Endothelial cell of umbilical vein (primary cell): Measurements from ENCODE around the gene METTL21A. TPM values are rescaled to one million over a fixed set of nuclear protein-coding genes. Genes with fewer than 3 reads are reported as not detected.

Source experiments
- BruUV-seq: library from RNA; stranded (reverse); fragments of 400-500 nt; replicated peaks from 2 replicates; lab custom pipeline; 2021; lab: Mats Ljungman, UMichigan
- CTCF ChIA-PET: fragments of 300-600, 350-600 bp; sonication (Branson Sonifier 250); formaldehyde crosslinking; loops from one replicate; lab custom pipeline; 2021; ENCODE audit warnings: antibody characterized with exemption, inconsistent platforms; lab: Charles Lee
- POLR2A ChIA-PET: fragments of 300-600, 350-600 bp; sonication (Branson Sonifier 250); formaldehyde crosslinking; loops from one replicate; lab custom pipeline; 2021; ENCODE audit warnings: antibody characterized with exemption, inconsistent platforms; lab: Charles Lee
- DNase-seq: peaks from one replicate; pipeline ENCODE4 v3.0.0-alpha.2; 2011; ENCODE audit warnings: low read depth, low spot score
- FAIRE-seq: peaks from 2 replicates; lab custom pipeline; 2011; peaks lifted over from hg19 to GRCh38; lab: Jason Lieb, UNC
- H2AFZ ChIP-seq: 2 replicates; pipeline ENCODE4 v1.6.0; 2012; ENCODE audit warnings: low read depth, low read length, control low read depth, inconsistent platforms
- H3K27ac ChIP-seq: 2 replicates; pipeline ENCODE4 v1.5.1; 2011; ENCODE audit warnings: low read depth, mild to moderate bottlenecking, control low read depth, low read length, moderate library complexity; ENCODE audit not compliant: insufficient read depth
- H3K27me3 ChIP-seq, 2 experiments: 2 replicates each; pipeline versions ENCODE4 v1.6.0 to v1.6.1; 2011; ENCODE audit warnings: low read length in 2 of 2, mixed read lengths in 1 of 2; ENCODE audit not compliant: control insufficient read depth in 2 of 2, insufficient read depth in 2 of 2
- H3K36me3 ChIP-seq, 2 experiments: 2 replicates in 1 of 2; 3 replicates in 1 of 2; pipeline ENCODE4 v1.5.1; 2011; ENCODE audit warnings: low read length in 2 of 2, mild to moderate bottlenecking in 1 of 2, moderate library complexity in 1 of 2; ENCODE audit not compliant: control insufficient read depth in 2 of 2, insufficient read depth in 2 of 2; ENCODE audit errors: extremely low read depth in 1 of 2
- H3K4me1 ChIP-seq: 3 replicates; pipeline ENCODE4 v1.5.1; 2011; ENCODE audit warnings: mild to moderate bottlenecking, low read length; ENCODE audit not compliant: control insufficient read depth, insufficient read depth; ENCODE audit errors: extremely low read depth
- H3K4me2 ChIP-seq: 2 replicates; pipeline ENCODE4 v1.6.1; 2011; ENCODE audit warnings: low read length, control low read depth, mixed read lengths; ENCODE audit not compliant: insufficient read depth
- H3K4me3 ChIP-seq, 3 experiments: fragments of 200-600 bp in 1 of 3; sonication (generic), shearing (Covaris generic) in 1 of 3; replicated peaks in 1 of 3; 2 replicates each; pipeline ENCODE4 v1.5.1; 2011 to 2016; ENCODE audit warnings: control low read depth in 3 of 3, low read length in 3 of 3, mild to moderate bottlenecking in 2 of 3, inconsistent platforms in 1 of 3, low read depth in 1 of 3, moderate library complexity in 1 of 3; ENCODE audit not compliant: insufficient read depth in 1 of 3
- H3K79me2 ChIP-seq: 2 replicates; pipeline ENCODE4 v1.6.0; 2012; ENCODE audit warnings: low read length, inconsistent platforms; ENCODE audit not compliant: control insufficient read depth, insufficient read depth
- H3K9ac ChIP-seq: replicated peaks from 2 replicates; pipeline ENCODE3; 2011; ENCODE audit warnings: low read length, control low read depth; ENCODE audit not compliant: insufficient read depth; ENCODE audit errors: extremely low read depth
- H3K9me1 ChIP-seq: replicated peaks from 3 replicates; pipeline ENCODE4 v1.6.0; 2011; ENCODE audit warnings: mild to moderate bottlenecking, low read length; ENCODE audit not compliant: control insufficient read depth, insufficient read depth; ENCODE audit errors: extremely low read depth
- H3K9me3 ChIP-seq: replicated peaks from 2 replicates; pipeline ENCODE4 v1.5.1; 2012; ENCODE audit warnings: low read length, inconsistent platforms; ENCODE audit not compliant: control insufficient read depth, insufficient read depth
- H4K20me1 ChIP-seq: replicated peaks from 2 replicates; pipeline ENCODE3; 2011; ENCODE audit warnings: mild to moderate bottlenecking, low read length; ENCODE audit not compliant: control insufficient read depth, insufficient read depth; ENCODE audit errors: extremely low read depth
- CTCF ChIP-seq, 2 donors: IDR thresholded peaks; 1 replicate in 1 of 2; 2 replicates in 1 of 2; pipeline ENCODE4 v1.5.1; 2011; ENCODE audit warnings: low read length in 2 of 2, mild to moderate bottlenecking in 2 of 2, moderate library complexity in 2 of 2, control low read depth in 1 of 2, inconsistent platforms in 1 of 2, low read depth in 1 of 2; ENCODE audit not compliant: insufficient read depth in 1 of 2; ENCODE audit errors: extremely low read depth in 1 of 2
- EZH2 ChIP-seq: IDR thresholded peaks from 2 replicates; pipeline ENCODE4 v1.6.1; 2012; ENCODE audit warnings: borderline replicate concordance, low read depth, mild to moderate bottlenecking, moderate library complexity, low read length, inconsistent platforms; ENCODE audit not compliant: severe bottlenecking
- FOS ChIP-seq: IDR thresholded peaks from 2 replicates; pipeline ENCODE4 v1.6.1; 2011; ENCODE audit warnings: mild to moderate bottlenecking, low read length, moderate library complexity, borderline replicate concordance; ENCODE audit not compliant: insufficient read depth
- GATA2 ChIP-seq: IDR thresholded peaks from 2 replicates; pipeline ENCODE4 v1.7.0; 2011; ENCODE audit warnings: low read depth, mild to moderate bottlenecking, moderate library complexity, mixed read lengths, low read length; ENCODE audit not compliant: insufficient read length, insufficient read depth
- JUN ChIP-seq: IDR thresholded peaks from 2 replicates; pipeline ENCODE4 v1.6.1; 2011; ENCODE audit warnings: borderline replicate concordance, low read depth; ENCODE audit not compliant: insufficient read length, insufficient read depth
- MAX ChIP-seq: IDR thresholded peaks from 2 replicates; pipeline ENCODE4 v1.6.1; 2011; ENCODE audit not compliant: insufficient read depth, insufficient read length
- MYC ChIP-seq: IDR thresholded peaks from one replicate; pipeline ENCODE4 v1.6.1; 2011; ENCODE audit warnings: mild to moderate bottlenecking, low read depth, low read length
- POLR2A ChIP-seq: IDR thresholded peaks from 2 replicates; pipeline ENCODE4 v1.6.1; 2012; ENCODE audit warnings: low read depth, mild to moderate bottlenecking, control low read depth, low read length
- POLR2AphosphoS5 ChIP-seq: IDR thresholded peaks from 2 replicates; pipeline ENCODE4 v1.6.1; 2012; ENCODE audit warnings: low read depth, mild to moderate bottlenecking, control low read depth, low read length, moderate library complexity; ENCODE audit not compliant: insufficient read depth
- dilution Hi-C: fragments of 300-500 bp; cut with MboI; formaldehyde crosslinking; loops from one replicate; pipeline ENCODE4 v1.15.0; 2019; ENCODE audit warnings: low sequenced_read_pairs; ENCODE audit not compliant: extremely low pct_ligation_motif_present
- intact Hi-C: fragments of 100-400 bp; cut with micrococcal nuclease; formaldehyde crosslinking; loops from one replicate; pipeline ENCODE4 v1.10.0; 2022
- polyA plus RNA-seq, 4 experiments: library from polyadenylated mRNA; depleted of rRNA in 3 of 4; stranded (reverse) in 3 of 4; unstranded in 1 of 4; fragments of >200 nt; gene quantifications; 2 replicates each; pipeline versions ENCODE4 v1.2.1 to v1.2.3, GENCODE V29; 2011 to 2012; ENCODE audit warnings: missing spikeins in 1 of 4
- total RNA-seq: library from RNA; stranded (reverse); gene quantifications from 2 replicates; pipeline ENCODE4 v1.2.3, GENCODE V29; 2021

METTL21A gene
- total and polyA plus RNA-seq, 2 donors (not counting 3 experiments of a cell fraction or from before 2014, with no cell fraction given), result 11.6 to 14.0 TPM

- dilution Hi-C loops (no loop called here), intact Hi-C loops (no loop called here)
- H3K27me3 ChIP-seq, result no peaks in the 10 kb centered on the region
- H3K4me3 ChIP-seq, result no peak overlapping the region
- H3K27ac ChIP-seq, result no peak overlapping the region
- peaks cover 0 to 4% of the 10 kb centered on the region in 2 experiments for H3K36me3 ChIP-seq
- no TSS peak for BruUV-seq
- ChIA-PET CTCF (interaction anchor here (1.0 kb wide), 1 partner anchor 23 kb away, joined by 3 read pairs; no protein-coding TSS in a partner anchor), POLR2A (no interaction called here)
- H3K9me1 ChIP-seq, result no peaks in the 10 kb centered on the region
- no peak overlapping the region for H3K9ac ChIP-seq
- TF ChIP-seq FOS (no peak), EZH2 (no peak), MAX (no peak), JUN (no peak), MYC (no peak), POLR2AphosphoS5 (no peak), GATA2 (no peak), POLR2A (no peak), CTCF (IDR thresholded peaks at IDR 0.05; ENCODE audit: extremely low read depth in 1 of 2, insufficient read depth in 1 of 2, low read depth in 1 of 2, low read length in 2 of 2) (no peak)
- no peak overlapping the region for H3K4me2 ChIP-seq
- H3K9me3 ChIP-seq, result no peaks in the 10 kb centered on the region
- FAIRE-seq (no peak), DNase-seq (no peak)
- no peaks in the 10 kb centered on the region for H3K4me1 ChIP-seq
- H3K79me2 ChIP-seq, result no peaks in the 10 kb centered on the region
- no peak overlapping the region for H2AFZ ChIP-seq
- H4K20me1 ChIP-seq, result no peaks in the 10 kb centered on the region
These were observed 30.9 kb downstream of the METTL21A start for GRCh38 chr2:207594264-207594663.
